Stomach (tissue), 9 donors: ENCODE measurements around the gene CNN2. TPM values are rescaled to one million over a fixed set of nuclear protein-coding genes. Genes with fewer than 3 reads are reported as not detected.
A peak's percentile ranks its signal among the peaks of the same experiment; 100 is the strongest.

Source experiments
- DNase-seq, 2 donors: peaks; one replicate each; pipeline versions ENCODE4 v3.0.0 to v3.0.0-alpha.2; 2013 to 2019
- H3K27ac ChIP-seq, 5 donors: fragments of 200-600 bp in 4 of 5; sonication (generic) in 4 of 5; one replicate each; pipeline ENCODE4 v1.5.1; 2013 to 2019; ENCODE audit warnings: mild to moderate bottlenecking in 1 of 5, moderate library complexity in 1 of 5
- H3K27me3 ChIP-seq, 3 donors: fragments of 200-600 bp; sonication (generic); one replicate each; pipeline ENCODE4 v1.5.1; 2017 to 2019; ENCODE audit warnings: mixed run types in 1 of 3
- H3K36me3 ChIP-seq, 4 donors: fragments of 200-600 bp; sonication (generic); 1 replicate in 3 of 4; 2 replicates in 1 of 4; pipeline ENCODE4 v1.5.1; 2016 to 2019
- H3K4me1 ChIP-seq, 4 donors: fragments of 200-600 bp; sonication (generic); one replicate each; pipeline ENCODE4 v1.5.1; 2016 to 2019
- H3K4me3 ChIP-seq, 4 donors: fragments of 200-600 bp; sonication (generic) in 3 of 4; one replicate each; pipeline ENCODE4 v1.5.1; 2016 to 2019; ENCODE audit warnings: mild to moderate bottlenecking in 1 of 4
- H3K9me3 ChIP-seq, 4 donors: fragments of 200-600 bp; sonication (generic); one replicate each; pipeline ENCODE4 v1.5.1; 2016 to 2019
- EP300 ChIP-seq: sonication (generic); formaldehyde crosslinking; IDR thresholded peaks from one replicate; pipeline ENCODE4 v1.6.1; 2017; ENCODE audit warnings: antibody characterized with exemption
- POLR2A ChIP-seq, 4 donors: fragments of 450-650 bp; IDR thresholded peaks; one replicate each; pipeline ENCODE4 v1.6.1; 2016; ENCODE audit warnings: antibody characterized with exemption in 4 of 4, control low read depth in 2 of 4, mild to moderate bottlenecking in 1 of 4, moderate library complexity in 1 of 4
- POLR2AphosphoS5 ChIP-seq, 3 donors: sonication (generic); formaldehyde crosslinking; IDR thresholded peaks; one replicate each; pipeline ENCODE4 v1.6.1; 2016; ENCODE audit warnings: antibody characterized with exemption in 3 of 3
- WGBS, 5 donors: extraction: QIAGEN DNeasy Blood & Tissue Kit in 3 of 5; methylation state at CpG; one replicate each; pipeline versions ENCODE4 v1.1.5 to v1.1.7; 2013 to 2018; 5-methylcytosine and 5-hydroxymethylcytosine counted together
- intact Hi-C: fragments of 100-400 bp; cut with DNase I; formaldehyde crosslinking; loops from one replicate; pipeline ENCODE4 v1.15.1; 2023; ENCODE audit warnings: low total_unique reads
- polyA plus RNA-seq, 3 donors: library from polyadenylated mRNA; stranded (reverse); fragments of 200-250 nt; gene quantifications; one replicate each; pipeline ENCODE4 v1.2.3, GENCODE V29; 2013
- total RNA-seq, 5 donors: library from RNA; depleted of rRNA; stranded (reverse); fragments of >200 nt; gene quantifications; one replicate each; pipeline versions ENCODE4 v1.1.0 to v1.2.3, GENCODE V29; 2014 to 2016
- TF ChIP-seq, protein P1 (sequence below), 7 experiments: fragments of 450-650 bp in 4 of 7; fragments of 200-600 bp in 3 of 7; sonication (generic) in 3 of 7; IDR thresholded peaks; one replicate each; pipeline ENCODE4 v1.5.1; 2016 to 2019; ENCODE audit warnings: antibody characterized with exemption in 7 of 7, control low read depth in 2 of 7, mild to moderate bottlenecking in 1 of 7
- donor health status: healthy with polysubstance abuse.
- donor health status: Bipolar disorder and iron deficiency.
- donor health status: healthy.

CNN2 gene
- total and polyA plus RNA-seq, 8 donors: 7.0 to 98.5 (median 81.4) TPM

DNA sequence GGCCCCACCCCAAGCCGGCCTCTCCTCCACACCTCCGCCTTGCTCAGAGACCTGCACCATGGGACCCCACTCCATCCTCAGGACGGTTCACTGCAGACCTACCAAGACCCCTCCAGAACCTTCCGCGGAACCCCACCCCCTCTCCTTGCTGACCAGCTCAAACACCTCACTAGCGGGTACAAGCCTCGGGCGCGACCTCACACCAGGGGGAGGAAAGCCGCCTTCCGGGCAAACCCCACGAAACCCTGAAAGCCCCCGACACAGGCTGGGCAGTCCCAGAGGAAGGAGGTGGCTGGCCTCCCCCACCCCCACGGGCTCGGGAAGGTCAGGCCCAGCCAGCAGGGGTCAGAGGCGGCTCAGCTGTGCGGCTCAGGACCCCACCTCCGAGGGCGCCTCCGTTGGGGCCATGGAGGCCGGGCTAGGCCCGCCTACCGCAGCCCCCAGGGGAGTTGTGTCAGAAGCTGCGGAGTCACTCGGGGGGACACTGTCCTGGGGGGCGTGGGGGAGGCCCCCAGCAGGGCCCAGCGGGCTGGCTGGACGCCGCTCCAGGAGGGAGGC lies 16.3 kb upstream of the CNN2 start:
- H3K4me1 ChIP-seq: peaks cover 3 to 24% (median 12%) of the 10 kb centered on the region in 4 donors
- H3K9me3 ChIP-seq: no peaks in the 10 kb centered on the region
- no peak for DNase-seq
- WGBS, 5 donors: 83 to 92% (median 90%) methylated on average over 6 to 29 of the region's 29 CpGs
- no peaks in the 10 kb centered on the region for H3K27me3 ChIP-seq
- H3K36me3 ChIP-seq: peaks cover 42 to 71% (median 66%) of the 10 kb centered on the region in 4 donors
- intact Hi-C loops: no loop called here
- TF ChIP-seq POLR2A (IDR thresholded peaks at IDR 0.05) (no peak), POLR2AphosphoS5 (IDR thresholded peaks at IDR 0.05) (no peak), EP300 (no peak)
- TF ChIP-seq, protein P1, sequence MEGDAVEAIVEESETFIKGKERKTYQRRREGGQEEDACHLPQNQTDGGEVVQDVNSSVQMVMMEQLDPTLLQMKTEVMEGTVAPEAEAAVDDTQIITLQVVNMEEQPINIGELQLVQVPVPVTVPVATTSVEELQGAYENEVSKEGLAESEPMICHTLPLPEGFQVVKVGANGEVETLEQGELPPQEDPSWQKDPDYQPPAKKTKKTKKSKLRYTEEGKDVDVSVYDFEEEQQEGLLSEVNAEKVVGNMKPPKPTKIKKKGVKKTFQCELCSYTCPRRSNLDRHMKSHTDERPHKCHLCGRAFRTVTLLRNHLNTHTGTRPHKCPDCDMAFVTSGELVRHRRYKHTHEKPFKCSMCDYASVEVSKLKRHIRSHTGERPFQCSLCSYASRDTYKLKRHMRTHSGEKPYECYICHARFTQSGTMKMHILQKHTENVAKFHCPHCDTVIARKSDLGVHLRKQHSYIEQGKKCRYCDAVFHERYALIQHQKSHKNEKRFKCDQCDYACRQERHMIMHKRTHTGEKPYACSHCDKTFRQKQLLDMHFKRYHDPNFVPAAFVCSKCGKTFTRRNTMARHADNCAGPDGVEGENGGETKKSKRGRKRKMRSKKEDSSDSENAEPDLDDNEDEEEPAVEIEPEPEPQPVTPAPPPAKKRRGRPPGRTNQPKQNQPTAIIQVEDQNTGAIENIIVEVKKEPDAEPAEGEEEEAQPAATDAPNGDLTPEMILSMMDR (IDR thresholded peaks at IDR 0.05): no peak
- no peak overlapping the region for H3K4me3 ChIP-seq
- H3K27ac ChIP-seq: peak overlapping the region in 4 of 5 donors; percentile 36 to 74 (median 74)

DNA sequence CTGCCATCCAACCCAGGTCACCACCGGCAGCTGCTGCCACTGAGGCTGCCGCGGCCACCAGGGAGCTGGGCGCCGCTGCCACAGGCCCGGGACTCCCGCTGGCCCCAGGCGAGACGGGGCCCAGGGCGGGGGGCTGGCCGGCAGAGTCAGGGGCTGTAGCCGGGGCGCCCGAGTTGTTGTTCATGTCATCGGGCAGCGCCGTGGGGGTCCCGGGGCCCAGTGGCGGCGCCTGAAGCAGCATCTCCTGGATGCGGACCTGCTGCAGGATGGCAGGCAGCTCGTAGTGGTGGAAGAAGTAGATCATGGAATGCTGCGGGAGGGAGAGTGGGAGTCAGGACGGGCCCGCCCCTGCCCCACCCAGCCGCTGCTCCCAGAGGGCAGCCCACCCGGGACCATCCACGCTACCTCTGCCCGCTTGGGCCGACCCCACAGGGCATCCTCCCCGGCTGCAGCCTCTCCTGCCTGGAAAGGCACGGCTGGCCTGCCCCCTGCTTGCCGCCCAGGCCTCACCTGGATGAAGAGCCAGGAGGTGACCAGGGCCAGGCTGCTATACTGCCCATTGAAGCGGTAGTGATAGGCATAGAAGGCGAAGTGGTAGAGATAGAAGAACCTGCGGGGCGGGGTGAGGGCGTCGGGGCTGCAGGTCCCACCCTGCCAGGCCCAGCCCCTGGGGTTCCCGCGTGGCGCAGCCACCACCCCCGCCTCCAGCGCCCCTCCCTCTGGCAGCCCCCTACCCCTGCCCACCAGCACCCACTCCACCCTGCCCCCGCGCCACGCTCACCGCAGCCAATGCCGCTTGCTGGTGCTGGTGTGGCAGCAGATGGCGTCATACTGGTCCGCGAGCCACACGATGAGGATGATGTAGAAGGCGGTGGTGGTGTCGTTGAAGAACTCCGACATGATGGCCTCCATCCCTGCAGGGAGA lies 15.6 kb upstream of the CNN2 start:
- WGBS, 5 donors: 92 to 96% (median 93%) methylated on average over 39 to 56 of the region's 56 CpGs
- intact Hi-C loops: no loop called here
- no peak overlapping the region for H3K4me3 ChIP-seq
- DNase-seq: no peak
- TF ChIP-seq POLR2AphosphoS5 (IDR thresholded peaks at IDR 0.05): no peak
- TF ChIP-seq POLR2A (IDR thresholded peaks at IDR 0.05): no peak
- TF ChIP-seq, protein P1 (IDR thresholded peaks at IDR 0.05): no peak
- no peak for TF ChIP-seq EP300
- H3K27me3 ChIP-seq: no peaks in the 10 kb centered on the region
- H3K4me1 ChIP-seq: peaks cover 8 to 32% (median 19%) of the 10 kb centered on the region in 4 donors
- H3K27ac ChIP-seq: peak overlapping the region in 2 of 5 donors; percentile 73 to 74
- H3K36me3 ChIP-seq: peaks cover 42 to 73% (median 70%) of the 10 kb centered on the region in 4 donors
- H3K9me3 ChIP-seq: no peaks in the 10 kb centered on the region

DNA sequence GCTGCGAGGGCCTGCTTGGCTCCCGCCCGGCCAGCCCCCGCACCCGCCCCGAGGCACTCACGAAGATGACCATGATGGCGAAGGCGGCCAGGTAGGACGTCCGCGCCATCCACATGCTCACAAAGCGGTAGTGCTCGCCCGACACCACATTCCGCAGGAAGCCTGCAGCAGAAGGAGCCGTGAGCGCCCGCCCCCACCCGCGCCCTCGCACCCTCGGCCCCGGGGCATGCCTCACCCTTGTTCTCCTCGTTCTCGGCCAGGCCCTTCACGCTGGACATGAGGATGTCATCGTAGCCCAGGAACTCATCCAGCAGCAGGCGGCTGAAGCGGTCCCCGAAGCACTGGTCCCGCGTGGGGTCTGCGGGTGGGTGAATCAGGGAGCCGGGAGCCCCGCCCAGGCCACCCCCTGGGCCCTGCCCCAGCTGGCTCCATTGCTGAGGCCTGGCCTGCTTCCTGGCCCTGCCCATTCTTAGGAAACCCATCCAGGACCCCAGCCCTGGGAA lies 14.5 kb upstream of the CNN2 start:
- no peak for DNase-seq
- Histone ChIP-seq H3K4me1 (peaks cover 19 to 42% (median 30%) of the 10 kb centered on the region in 4 donors), H3K4me3 (no peak overlapping the region), H3K27ac (no peak overlapping the region), H3K36me3 (peaks cover 42 to 74% (median 72%) of the 10 kb centered on the region in 4 donors), H3K27me3 (no peaks in the 10 kb centered on the region), H3K9me3 (no peaks in the 10 kb centered on the region)
- 91 to 96% (median 94%) methylated on average over 28 to 36 of the region's 36 CpGs for WGBS, 5 donors
- intact Hi-C loops: no loop called here
- TF ChIP-seq POLR2A (IDR thresholded peaks at IDR 0.05) (no peak), POLR2AphosphoS5 (IDR thresholded peaks at IDR 0.05) (no peak), EP300 (no peak)
- TF ChIP-seq, protein P1 (IDR thresholded peaks at IDR 0.05): no peak

GRCh38 chr19:1012334-1012733 lies 14.1 kb upstream of the CNN2 start:
- H3K4me3 ChIP-seq: no peak overlapping the region
- 92 to 97% (median 94%) methylated on average over 10 to 18 of the region's 18 CpGs for WGBS, 5 donors
- no peaks in the 10 kb centered on the region for H3K9me3 ChIP-seq
- intact Hi-C loops: no loop called here
- H3K4me1 ChIP-seq: peaks cover 23 to 47% (median 34%) of the 10 kb centered on the region in 4 donors
- peaks cover 42 to 74% (median 72%) of the 10 kb centered on the region in 4 donors for H3K36me3 ChIP-seq
- TF ChIP-seq POLR2AphosphoS5 (IDR thresholded peaks at IDR 0.05): no peak
- no peak for TF ChIP-seq EP300
- TF ChIP-seq, protein P1 (IDR thresholded peaks at IDR 0.05): no peak
- TF ChIP-seq POLR2A (IDR thresholded peaks at IDR 0.05): no peak
- no peak overlapping the region for H3K27ac ChIP-seq
- no peaks in the 10 kb centered on the region for H3K27me3 ChIP-seq
- DNase-seq: no peak
